Hepatic stellate cell (primary cell): ENCODE results near the gene PRDM12.

Experiments
- DNase-seq: peaks from one replicate; pipeline ENCODE4 v3.0.0; 2011; ENCODE audit warnings: low spot score

PRDM12 gene

DNA sequence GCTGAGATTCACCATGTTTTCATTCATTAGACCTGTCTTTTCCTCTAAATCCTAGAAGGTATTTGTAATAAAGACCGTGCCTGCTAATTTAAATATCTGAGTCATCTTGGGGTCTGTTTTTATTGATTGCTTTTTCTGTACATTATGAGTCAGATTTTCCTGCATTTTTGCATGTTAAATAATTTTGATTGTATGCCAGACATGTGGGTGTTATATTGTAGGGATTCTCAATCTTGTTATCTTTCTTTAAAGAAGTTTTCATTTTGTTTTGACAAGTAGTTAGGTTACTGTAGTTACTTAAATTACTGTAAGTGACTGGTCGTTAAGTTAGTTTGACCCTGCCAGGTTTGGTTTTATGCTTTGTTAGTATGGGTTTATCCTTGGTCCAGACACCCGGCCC is 64.3 kb downstream of the PRDM12 start:
- DNase-seq: no peak

DNA sequence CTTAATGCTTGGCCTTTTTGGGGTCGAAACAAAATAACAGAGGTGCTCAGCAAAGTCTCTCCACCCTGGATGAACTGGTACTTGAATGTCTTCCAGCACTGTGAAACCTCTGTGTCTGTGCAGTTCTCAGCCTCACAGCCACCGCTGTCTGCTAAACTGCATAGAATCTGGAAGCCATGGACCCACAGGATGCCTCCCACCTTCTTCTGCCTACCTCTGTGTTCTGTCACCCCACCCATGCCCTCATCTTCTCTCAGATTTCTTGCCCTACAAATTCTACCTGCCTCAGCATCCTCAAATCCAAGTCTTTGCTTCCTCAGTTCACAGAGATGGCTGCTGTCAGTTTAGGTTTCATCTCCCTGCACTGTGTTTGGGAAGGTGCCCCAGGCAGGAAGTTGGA is 64.8 kb downstream of the PRDM12 start:
- no peak for DNase-seq

DNA sequence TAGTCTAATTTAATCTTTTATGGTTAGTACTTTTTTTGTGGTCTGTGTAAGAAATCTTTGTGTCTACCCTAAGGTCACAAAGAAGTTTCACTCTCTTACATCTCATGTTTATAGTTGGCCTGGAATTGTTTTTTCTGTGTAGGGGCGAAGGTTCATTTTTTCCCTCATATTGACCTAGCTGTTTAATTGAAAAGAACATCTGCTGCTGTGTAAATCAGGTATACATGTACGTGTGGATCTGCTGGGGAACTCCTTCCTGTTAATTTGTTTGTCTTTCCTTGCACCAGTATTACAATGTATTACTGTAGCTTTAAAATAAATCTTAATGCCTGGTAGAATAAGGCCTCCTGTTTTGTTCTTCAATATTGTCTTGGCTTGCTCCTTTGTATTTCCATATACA is 67.0 kb downstream of the PRDM12 start:
- DNase-seq: no peak

DNA sequence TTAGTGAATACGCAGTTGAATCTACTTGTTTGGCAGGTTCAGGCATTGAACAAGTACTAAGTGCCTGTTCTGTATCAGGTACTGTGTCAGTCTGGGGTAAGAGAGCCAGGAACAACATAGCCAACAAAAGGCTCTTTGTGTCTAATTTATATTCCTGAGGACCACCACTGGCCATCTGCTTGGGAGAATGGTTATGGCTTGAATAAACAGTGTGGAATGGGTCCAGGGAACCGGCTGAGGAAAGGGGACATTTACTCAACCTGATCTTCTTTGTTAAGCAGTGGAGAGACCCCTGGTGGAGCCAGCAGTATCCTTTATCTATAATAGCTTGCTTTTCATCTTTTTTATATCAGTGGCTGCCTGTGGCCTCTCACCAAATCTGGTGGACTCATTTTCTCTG is 67.7 kb downstream of the PRDM12 start:
- DNase-seq: no peak
